ENCODE data around the gene TJP2.

DNA sequence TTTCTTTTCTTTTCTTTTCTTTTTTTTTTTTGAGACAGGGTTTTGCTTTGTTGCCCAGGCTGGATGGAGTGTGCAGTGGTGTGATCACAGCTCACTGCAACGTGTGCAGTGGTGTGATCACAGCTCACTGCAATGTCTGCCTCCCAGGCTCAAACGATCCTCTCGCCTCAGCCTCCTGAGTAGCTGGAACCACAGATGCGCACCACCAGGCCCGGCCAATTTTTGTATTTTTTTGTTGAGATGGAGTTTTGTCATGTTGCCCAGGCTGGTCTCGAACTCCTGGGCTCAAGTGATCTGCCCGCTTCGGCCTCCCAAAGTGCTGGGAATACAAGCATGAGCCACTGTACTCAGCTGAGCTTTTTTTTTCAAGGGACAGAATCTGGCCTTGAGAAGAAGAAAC is 36.8 kb upstream of the TJP2 start:
- TF ChIP-seq POLR2A (IDR thresholded peaks at IDR 0.05), result no peak
- TF ChIP-seq, protein P1, sequence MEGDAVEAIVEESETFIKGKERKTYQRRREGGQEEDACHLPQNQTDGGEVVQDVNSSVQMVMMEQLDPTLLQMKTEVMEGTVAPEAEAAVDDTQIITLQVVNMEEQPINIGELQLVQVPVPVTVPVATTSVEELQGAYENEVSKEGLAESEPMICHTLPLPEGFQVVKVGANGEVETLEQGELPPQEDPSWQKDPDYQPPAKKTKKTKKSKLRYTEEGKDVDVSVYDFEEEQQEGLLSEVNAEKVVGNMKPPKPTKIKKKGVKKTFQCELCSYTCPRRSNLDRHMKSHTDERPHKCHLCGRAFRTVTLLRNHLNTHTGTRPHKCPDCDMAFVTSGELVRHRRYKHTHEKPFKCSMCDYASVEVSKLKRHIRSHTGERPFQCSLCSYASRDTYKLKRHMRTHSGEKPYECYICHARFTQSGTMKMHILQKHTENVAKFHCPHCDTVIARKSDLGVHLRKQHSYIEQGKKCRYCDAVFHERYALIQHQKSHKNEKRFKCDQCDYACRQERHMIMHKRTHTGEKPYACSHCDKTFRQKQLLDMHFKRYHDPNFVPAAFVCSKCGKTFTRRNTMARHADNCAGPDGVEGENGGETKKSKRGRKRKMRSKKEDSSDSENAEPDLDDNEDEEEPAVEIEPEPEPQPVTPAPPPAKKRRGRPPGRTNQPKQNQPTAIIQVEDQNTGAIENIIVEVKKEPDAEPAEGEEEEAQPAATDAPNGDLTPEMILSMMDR (IDR thresholded peaks at IDR 0.05), result no peak
